Osteoblast (primary cell): ENCODE results near the gene SEL1L. TPM values are rescaled to one million over a fixed set of nuclear protein-coding genes. Genes with fewer than 3 reads are reported as not detected.
"Not testable (repeated sequence)": the region's sequence is repeated elsewhere in the genome, so short reads cannot be mapped to it uniquely, and the experiment has no call there.

Source experiments
- DNase-seq: peaks from one replicate; pipeline ENCODE4 v3.0.0; 2011; ENCODE audit warnings: low spot score, mixed read lengths; ENCODE audit not compliant: insufficient read length; ENCODE audit errors: missing footprints
- H2AFZ ChIP-seq: 2 replicates; pipeline ENCODE4 v1.6.0; 2011; ENCODE audit warnings: mild to moderate bottlenecking, low read length
- H3K27ac ChIP-seq: 2 replicates; pipeline ENCODE4 v1.5.1; 2011; ENCODE audit warnings: mild to moderate bottlenecking, low read depth, low read length, moderate library complexity
- H3K27me3 ChIP-seq: 2 replicates; pipeline ENCODE4 v1.6.0; 2012; ENCODE audit warnings: mild to moderate bottlenecking, control low read depth, inconsistent platforms, low read length, moderate library complexity; ENCODE audit not compliant: insufficient read depth
- H3K36me3 ChIP-seq: 2 replicates; pipeline ENCODE4 v1.5.1; 2011; ENCODE audit warnings: mild to moderate bottlenecking, low read length, control low read depth, moderate library complexity; ENCODE audit not compliant: insufficient read depth
- H3K4me1 ChIP-seq: 2 replicates; pipeline ENCODE4 v1.5.1; 2011; ENCODE audit warnings: mild to moderate bottlenecking, low read length, control low read depth, moderate library complexity; ENCODE audit not compliant: insufficient read depth
- H3K4me2 ChIP-seq: 2 replicates; pipeline ENCODE4 v1.6.0; 2011; ENCODE audit warnings: mild to moderate bottlenecking, low read length; ENCODE audit not compliant: insufficient read depth
- H3K4me3 ChIP-seq: fragments of 200-600 bp; sonication (generic); 3 replicates; pipeline ENCODE4 v1.5.1; 2012; ENCODE audit warnings: mild to moderate bottlenecking, low read length, inconsistent platforms; ENCODE audit not compliant: insufficient read depth
- H3K79me2 ChIP-seq: 2 replicates; pipeline ENCODE4 v1.6.0; 2012; ENCODE audit warnings: mild to moderate bottlenecking, low read length, control low read depth, inconsistent platforms; ENCODE audit not compliant: insufficient read depth
- H3K9me3 ChIP-seq: 2 replicates; pipeline ENCODE4 v1.5.1; 2011; ENCODE audit warnings: low read depth, low read length, control low read depth
- H4K20me1 ChIP-seq: 2 replicates; pipeline ENCODE4 v1.6.0; 2012; ENCODE audit warnings: mild to moderate bottlenecking, low read length, control low read depth; ENCODE audit not compliant: insufficient read depth
- total RNA-seq: library from RNA; depleted of rRNA; stranded (reverse); fragments of >200 nt; gene quantifications from 2 replicates; pipeline ENCODE4 v1.2.3, GENCODE V29; 2012
- TF ChIP-seq, protein P1 (sequence below): IDR thresholded peaks from 2 replicates; pipeline ENCODE4 v1.5.1; 2011; ENCODE audit warnings: mild to moderate bottlenecking, low read depth, low read length, moderate library complexity; ENCODE audit errors: extremely low read depth

Gene SEL1L
- total RNA-seq, 1 donor: 151 TPM

DNA sequence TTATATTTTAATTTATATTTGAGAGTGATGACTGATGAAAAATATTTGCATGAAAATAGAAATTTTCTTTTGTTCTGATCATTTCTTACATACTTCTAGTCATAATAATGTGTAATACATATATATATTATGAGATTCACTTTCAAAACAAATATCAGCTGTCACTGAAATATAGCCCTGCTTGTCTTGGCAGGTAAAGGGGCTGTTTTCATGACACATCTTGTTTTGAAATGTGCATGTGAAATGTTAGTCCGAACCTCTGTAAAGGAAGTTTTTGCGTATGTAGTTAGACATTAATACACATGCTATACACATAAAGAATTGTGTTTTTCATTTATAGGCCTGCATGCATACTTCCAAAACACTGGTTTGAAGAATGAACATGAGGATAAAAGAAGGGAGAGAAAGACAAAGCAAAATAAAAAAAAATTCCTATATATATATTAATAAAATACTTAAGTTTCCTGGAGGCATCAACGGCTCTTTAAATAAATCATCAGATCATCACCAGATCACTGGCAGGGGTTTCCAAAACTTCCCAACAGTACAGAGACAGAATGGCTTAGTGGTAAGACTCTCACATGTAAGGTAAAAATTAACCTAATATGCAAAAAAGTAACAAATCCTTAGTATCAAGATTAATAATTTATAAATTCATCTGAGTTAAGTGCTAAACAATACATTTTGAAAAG is 60.1 kb downstream of the SEL1L start:
- H3K36me3 ChIP-seq: peaks cover 32% of the 10 kb centered on the region
- no peaks in the 10 kb centered on the region for H3K79me2 ChIP-seq
- H4K20me1 ChIP-seq: no peaks in the 10 kb centered on the region
- no peak for DNase-seq
- H2AFZ ChIP-seq: no peak overlapping the region
- no peak overlapping the region for H3K4me3 ChIP-seq
- no peaks in the 10 kb centered on the region for H3K27me3 ChIP-seq
- TF ChIP-seq, protein P1, sequence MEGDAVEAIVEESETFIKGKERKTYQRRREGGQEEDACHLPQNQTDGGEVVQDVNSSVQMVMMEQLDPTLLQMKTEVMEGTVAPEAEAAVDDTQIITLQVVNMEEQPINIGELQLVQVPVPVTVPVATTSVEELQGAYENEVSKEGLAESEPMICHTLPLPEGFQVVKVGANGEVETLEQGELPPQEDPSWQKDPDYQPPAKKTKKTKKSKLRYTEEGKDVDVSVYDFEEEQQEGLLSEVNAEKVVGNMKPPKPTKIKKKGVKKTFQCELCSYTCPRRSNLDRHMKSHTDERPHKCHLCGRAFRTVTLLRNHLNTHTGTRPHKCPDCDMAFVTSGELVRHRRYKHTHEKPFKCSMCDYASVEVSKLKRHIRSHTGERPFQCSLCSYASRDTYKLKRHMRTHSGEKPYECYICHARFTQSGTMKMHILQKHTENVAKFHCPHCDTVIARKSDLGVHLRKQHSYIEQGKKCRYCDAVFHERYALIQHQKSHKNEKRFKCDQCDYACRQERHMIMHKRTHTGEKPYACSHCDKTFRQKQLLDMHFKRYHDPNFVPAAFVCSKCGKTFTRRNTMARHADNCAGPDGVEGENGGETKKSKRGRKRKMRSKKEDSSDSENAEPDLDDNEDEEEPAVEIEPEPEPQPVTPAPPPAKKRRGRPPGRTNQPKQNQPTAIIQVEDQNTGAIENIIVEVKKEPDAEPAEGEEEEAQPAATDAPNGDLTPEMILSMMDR: no peak
- H3K4me1 ChIP-seq: no peaks in the 10 kb centered on the region
- H3K4me2 ChIP-seq: no peak overlapping the region
- H3K27ac ChIP-seq: no peak overlapping the region
- no peaks in the 10 kb centered on the region for H3K9me3 ChIP-seq

DNA sequence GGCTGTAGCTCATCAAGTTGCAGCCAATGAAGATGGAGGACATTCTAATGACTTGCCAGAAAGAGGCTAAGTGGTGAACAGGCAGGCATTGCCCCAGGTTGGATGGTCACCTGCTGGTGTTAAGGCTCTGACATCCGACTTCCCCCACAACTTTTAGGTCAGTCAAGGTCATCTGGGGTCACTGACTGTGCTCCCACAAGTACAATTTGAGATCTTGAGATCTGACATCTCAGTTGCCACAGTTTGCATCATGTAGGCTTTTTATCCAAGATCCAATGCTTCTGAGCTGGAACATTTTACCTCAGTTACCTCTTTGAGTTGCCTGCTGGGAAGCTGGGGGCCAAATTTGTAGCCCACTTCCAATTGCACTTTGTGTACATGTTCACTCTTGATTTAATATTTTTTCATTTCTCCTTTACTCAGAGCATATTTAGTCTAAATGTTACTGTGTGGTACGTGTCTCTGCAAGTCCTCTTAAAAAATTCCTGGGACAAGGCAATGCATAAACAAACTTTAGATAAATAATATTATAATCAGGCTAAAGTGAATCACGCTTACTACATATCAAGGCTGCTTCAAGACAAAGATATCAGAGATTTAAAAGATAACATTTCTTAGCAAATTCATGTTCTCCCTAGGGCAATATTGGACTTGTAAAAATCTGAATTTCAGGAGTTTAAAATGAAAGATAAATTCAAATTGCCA is 61.4 kb downstream of the SEL1L start:
- Histone ChIP-seq H3K9me3 (no peaks in the 10 kb centered on the region), H3K4me2 (no peak overlapping the region), H3K4me1 (no peaks in the 10 kb centered on the region), H3K36me3 (peaks cover 25% of the 10 kb centered on the region), H3K27me3 (no peaks in the 10 kb centered on the region), H4K20me1 (no peaks in the 10 kb centered on the region), H3K4me3 (no peak overlapping the region), H3K27ac (no peak overlapping the region), H2AFZ (no peak overlapping the region), H3K79me2 (no peaks in the 10 kb centered on the region)
- TF ChIP-seq, protein P1: no peak
- DNase-seq: no peak

GRCh38 chr14:81471062-81471461 is 62.6 kb downstream of the SEL1L start:
- TF ChIP-seq, protein P1: no peak
- Histone ChIP-seq H3K4me3 (no peak overlapping the region), H3K9me3 (no peaks in the 10 kb centered on the region), H4K20me1 (no peaks in the 10 kb centered on the region), H3K36me3 (peaks cover 14% of the 10 kb centered on the region), H3K4me1 (no peaks in the 10 kb centered on the region), H3K27me3 (no peaks in the 10 kb centered on the region), H3K27ac (no peak overlapping the region), H3K79me2 (no peaks in the 10 kb centered on the region), H3K4me2 (no peak overlapping the region), H2AFZ (no peak overlapping the region)
- no peak for DNase-seq

- H3K4me1 ChIP-seq, DNase-seq, H3K4me3 ChIP-seq, H3K36me3 ChIP-seq, H3K27ac ChIP-seq, H3K27me3 ChIP-seq, H4K20me1 ChIP-seq, H3K79me2 ChIP-seq, H2AFZ ChIP-seq, H3K4me2 ChIP-seq, H3K9me3 ChIP-seq: not testable (repeated sequence)
These were observed 63.2 kb downstream of the SEL1L start for GRCh38 chr14:81470557-81470826.
